GM12878 (cell line): Measurements from ENCODE around the gene JAKMIP1. TPM values are rescaled to one million over a fixed set of nuclear protein-coding genes. Genes with fewer than 3 reads are reported as not detected.

Experiments used
- ATAC-seq: fragments of 200-7000 bp; cut with Tn5 transposase; 3 replicates; pipeline ENCODE4 v1.9.1; 2020; ENCODE audit warnings: mild to moderate bottlenecking, moderate library complexity
- BruUV-seq: library from RNA; stranded (reverse); fragments of 400-500 nt; replicated peaks from 2 replicates; lab custom pipeline; 2021; lab: Mats Ljungman, UMichigan
- CTCF ChIA-PET: fragments of 300-600 bp; sonication (Branson Sonifier 250); formaldehyde crosslinking; extraction: SDS; loops from one replicate; lab custom pipeline; 2021; ENCODE audit warnings: inconsistent platforms; lab: Yijun Ruan, JAX
- POLR2A ChIA-PET: fragments of 350-600 bp; formaldehyde crosslinking; extraction: SDS; loops from one replicate; lab custom pipeline; 2021; ENCODE audit warnings: inconsistent platforms; lab: Charles Lee
- RAD21 ChIA-PET: fragments of 300-600 bp; sonication (Branson Sonifier 250); formaldehyde crosslinking; loops from one replicate; lab custom pipeline; 2023; ENCODE audit warnings: antibody characterized with exemption; ENCODE audit not compliant: unreplicated experiment; lab: Charles Lee
- SMC1A ChIA-PET: fragments of 300-600 bp; sonication (Branson Sonifier 250); formaldehyde crosslinking; loops from one replicate; lab custom pipeline; 2023; ENCODE audit not compliant: unreplicated experiment, uncharacterized antibody; lab: Charles Lee
- DNase-seq: peaks from one replicate; pipeline ENCODE4 v3.0.0-alpha.2; 2011; ENCODE audit warnings: low read depth, low spot score
- FAIRE-seq: peaks from 3 replicates; lab custom pipeline; 2011; peaks lifted over from hg19 to GRCh38; lab: Jason Lieb, UNC
- H2AFZ ChIP-seq: 2 replicates; pipeline ENCODE4 v1.6.0; 2011; ENCODE audit warnings: low read depth, low read length, control low read depth; ENCODE audit not compliant: control insufficient read depth
- H3K27ac ChIP-seq: 2 replicates; pipeline ENCODE4 v1.5.1; 2011; ENCODE audit warnings: control low read depth; ENCODE audit not compliant: control insufficient read depth, insufficient read depth
- H3K27me3 ChIP-seq, 2 experiments: replicated peaks in 1 of 2; 2 replicates each; pipeline versions ENCODE4 v1.6.0 to v1.6.1; 2011; ENCODE audit warnings: low read length in 1 of 2; ENCODE audit not compliant: control insufficient read depth in 2 of 2, insufficient read depth in 2 of 2
- H3K36me3 ChIP-seq, 2 experiments: 2 replicates each; pipeline ENCODE4 v1.5.1; 2011; ENCODE audit warnings: low read length in 1 of 2; ENCODE audit not compliant: control insufficient read depth in 2 of 2, insufficient read depth in 2 of 2
- H3K4me1 ChIP-seq: 2 replicates; pipeline ENCODE4 v1.6.1; 2011; ENCODE audit warnings: mild to moderate bottlenecking, low read length, moderate library complexity, mixed read lengths; ENCODE audit not compliant: control insufficient read depth, insufficient read depth
- H3K4me2 ChIP-seq: 2 replicates; pipeline ENCODE4 v1.6.0; 2011; ENCODE audit warnings: control low read depth; ENCODE audit not compliant: control insufficient read depth, insufficient read depth
- H3K4me3 ChIP-seq: fragments of 200-600 bp; sonication (generic); 2 replicates; pipeline ENCODE4 v1.5.1; 2016
- H3K79me2 ChIP-seq: 2 replicates; pipeline ENCODE4 v1.6.0; 2011; ENCODE audit warnings: low read length; ENCODE audit not compliant: control insufficient read depth, insufficient read depth
- H3K9ac ChIP-seq: 2 replicates; pipeline ENCODE4 v1.8.0; 2011; ENCODE audit warnings: low read length, control low read depth, mixed read lengths; ENCODE audit not compliant: control insufficient read depth, insufficient read depth
- H3K9me3 ChIP-seq: replicated peaks from 3 replicates; pipeline ENCODE4 v1.5.1; 2011; ENCODE audit warnings: mild to moderate bottlenecking, low read length; ENCODE audit not compliant: control insufficient read depth, insufficient read depth
- H4K20me1 ChIP-seq: 2 replicates; pipeline ENCODE4 v1.6.0; 2011; ENCODE audit not compliant: control insufficient read depth, insufficient read depth
- ASH2L ChIP-seq: fragments of 300-600, 200-600 bp; sonication (generic); IDR thresholded peaks from 2 replicates; pipeline ENCODE4 v1.6.1; 2017; ENCODE audit warnings: low read depth, mild to moderate bottlenecking, borderline replicate concordance
- BCL11A ChIP-seq: IDR thresholded peaks from 2 replicates; pipeline ENCODE4 v1.6.1; 2011; ENCODE audit warnings: low read depth, low read length
- ESRRA ChIP-seq: IDR thresholded peaks from 2 replicates; pipeline ENCODE4 v1.6.1; 2012; ENCODE audit warnings: mild to moderate bottlenecking, low read length, improper control_type of control experiment
- IKZF1 ChIP-seq: fragments of 450-650 bp; conservative IDR thresholded peaks from 2 replicates; pipeline ENCODE4 v1.6.1; 2017; ENCODE audit warnings: antibody characterized with exemption, mild to moderate bottlenecking
- MEF2A ChIP-seq: IDR thresholded peaks from 2 replicates; pipeline ENCODE4 v1.6.1; 2011; ENCODE audit warnings: low read depth, mild to moderate bottlenecking, low read length, moderate library complexity; ENCODE audit not compliant: insufficient read depth
- POLR2AphosphoS5 ChIP-seq: IDR thresholded peaks from 2 replicates; pipeline ENCODE4 v1.6.1; 2011; ENCODE audit warnings: mild to moderate bottlenecking, low read length, inconsistent platforms
- RB1 ChIP-seq: fragments of 450-650 bp; formaldehyde crosslinking; IDR thresholded peaks from 2 replicates; pipeline ENCODE4 v1.6.1; 2017; ENCODE audit warnings: mild to moderate bottlenecking, borderline replicate concordance
- RBBP5 ChIP-seq: fragments of 200-600 bp; sonication (generic); conservative IDR thresholded peaks from 2 replicates; pipeline ENCODE4 v1.6.1; 2016
- SREBF1 ChIP-seq: IDR thresholded peaks from 2 replicates; pipeline ENCODE4 v1.6.1; 2012; ENCODE audit warnings: mild to moderate bottlenecking, low read length
- SUPT20H ChIP-seq: IDR thresholded peaks from 2 replicates; pipeline ENCODE4 v1.6.1; 2011; ENCODE audit warnings: low read depth, mild to moderate bottlenecking, low read length, moderate library complexity, borderline replicate concordance; ENCODE audit not compliant: control insufficient read depth
- TCF7 ChIP-seq: IDR thresholded peaks from 2 replicates; pipeline ENCODE4 v1.6.1; 2014; ENCODE audit warnings: antibody characterized with exemption, borderline replicate concordance
- WGBS: methylation state at CpG from one replicate; pipeline ENCODE4 v1.1.6; 2016; ENCODE audit warnings: low lambda C conversion rate; ENCODE audit not compliant: insufficient replicate concordance, insufficient coverage; ENCODE audit errors: missing lambda C conversion rate; 5-methylcytosine and 5-hydroxymethylcytosine counted together
- in situ Hi-C: fragments of 300-500 bp; cut with MboI; formaldehyde crosslinking; loops from 9 replicates; pipeline ENCODE4 v1.14.3; 2018; ENCODE audit warnings: mixed read lengths
- intact Hi-C: fragments of 100-400 bp; cut with micrococcal nuclease; formaldehyde crosslinking; loops from one replicate; pipeline ENCODE4 v1.14.2; 2022; ENCODE audit not compliant: unreplicated experiment
- polyA plus RNA-seq, 11 experiments: library from polyadenylated mRNA; depleted of rRNA in 4 of 11; unstranded in 6 of 11; stranded (reverse) in 5 of 11; fragments of >200 nt; fragmentation: Nextera tagmentation in 4 of 11; fragmentation: Illumina TruSeq in 1 of 11; extraction: Ambion mirVana in 4 of 11; extraction: Trizol in 1 of 11; gene quantifications; 1 replicate in 1 of 11; 2 replicates in 10 of 11; pipeline versions ENCODE4 v1.2.1 to v1.2.3, GENCODE V29; 2011 to 2016; ENCODE audit warnings: inconsistent platforms in 2 of 11, missing spikeins in 2 of 11, low read depth in 1 of 11
- total RNA-seq, 4 experiments: library from RNA; depleted of rRNA in 3 of 4; stranded (reverse); fragments of >200 nt in 3 of 4; fragmentation: Illumina TruSeq in 1 of 4; extraction: Trizol in 1 of 4; gene quantifications; 2 replicates each; pipeline versions ENCODE4 v1.2.1 to v1.2.3, GENCODE V29; 2013 to 2021
- TF ChIP-seq, protein P1 (sequence below): IDR thresholded peaks from 2 replicates; pipeline ENCODE4 v1.6.1; 2011; ENCODE audit warnings: low read depth, mild to moderate bottlenecking, low read length, moderate library complexity, borderline replicate concordance; ENCODE audit errors: extremely low read depth
- TF ChIP-seq, protein P2 (sequence below): fragments of 450-650 bp; IDR thresholded peaks from 2 replicates; pipeline ENCODE4 v1.6.1; 2017; ENCODE audit warnings: mild to moderate bottlenecking, moderate library complexity
- TF ChIP-seq, protein P3 (sequence below): fragments of 450-650 bp; IDR thresholded peaks from 2 replicates; pipeline ENCODE4 v1.6.1; 2016; ENCODE audit warnings: mild to moderate bottlenecking

The JAKMIP1 gene
- total and polyA plus RNA-seq, 10 of the 15 experiments (the other 5 are each of a cell fraction or from before 2014, with no cell fraction given) = 0.52 to 16.7 (median 12.3) TPM

DNA sequence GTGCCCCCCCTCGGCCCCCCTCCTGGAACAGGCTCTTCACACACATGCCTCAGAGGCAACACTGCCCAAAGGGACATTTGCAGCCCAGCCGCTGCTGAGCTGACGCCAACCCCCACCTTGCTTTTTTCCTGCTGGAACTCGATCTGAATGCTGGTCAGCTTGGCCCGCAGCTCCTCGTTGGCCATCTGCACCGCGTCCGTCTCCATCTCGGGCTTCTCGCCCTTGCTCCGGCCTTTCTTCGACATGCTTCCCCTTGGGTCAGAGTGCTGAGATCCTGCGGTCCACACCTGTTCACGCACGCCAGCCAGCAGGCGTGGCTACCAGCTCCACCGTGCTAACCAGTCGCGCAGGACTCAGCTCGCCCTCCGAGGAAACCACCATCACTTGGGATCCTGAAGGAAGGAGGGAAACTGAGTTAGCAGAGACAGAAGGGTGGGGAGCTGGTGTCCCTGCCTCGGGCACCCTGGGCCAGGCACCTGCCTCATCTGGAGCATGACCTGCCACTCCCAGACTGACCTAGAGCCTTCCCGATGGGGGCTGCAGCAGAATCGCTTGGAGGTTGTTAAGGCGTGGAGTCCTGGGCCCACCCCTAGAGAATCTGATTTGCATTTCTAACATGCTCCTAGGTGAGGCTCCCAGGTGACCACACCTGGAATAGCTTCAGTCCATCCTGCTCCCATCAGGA, 87.6 kb downstream of the JAKMIP1 start:
- SMC1A ChIA-PET = no interaction called here
- Histone ChIP-seq H3K9me3 (no peaks in the 10 kb centered on the region), H2AFZ (no peak overlapping the region), H4K20me1 (no peaks in the 10 kb centered on the region), H3K4me3 (no peak overlapping the region), H3K27me3 (no peaks in the 10 kb centered on the region), H3K27ac (no peak overlapping the region), H3K4me2 (no peak overlapping the region), H3K36me3 (no peaks in the 10 kb centered on the region; a peak in 2 of 4 replicates), H3K9ac (no peak overlapping the region), H3K79me2 (no peaks in the 10 kb centered on the region), H3K4me1 (no peaks in the 10 kb centered on the region)
- POLR2A ChIA-PET = no interaction called here
- 85% methylated on average over 26 of the region's 26 CpGs for WGBS
- FAIRE-seq (no peak), ATAC-seq (no peak), DNase-seq (no peak)
- in situ Hi-C loops = no loop called here
- RAD21 ChIA-PET = no interaction called here
- no TSS peak for BruUV-seq
- intact Hi-C loops = no loop called here
- no peak for TF ChIP-seq TCF7
- TF ChIP-seq ASH2L = no peak
- TF ChIP-seq BCL11A = no peak
- no peak for TF ChIP-seq POLR2AphosphoS5
- TF ChIP-seq ESRRA = no peak
- TF ChIP-seq RB1 = no peak
- no peak for TF ChIP-seq SREBF1
- TF ChIP-seq SUPT20H = no peak
- no peak for TF ChIP-seq IKZF1
- TF ChIP-seq, protein P1, sequence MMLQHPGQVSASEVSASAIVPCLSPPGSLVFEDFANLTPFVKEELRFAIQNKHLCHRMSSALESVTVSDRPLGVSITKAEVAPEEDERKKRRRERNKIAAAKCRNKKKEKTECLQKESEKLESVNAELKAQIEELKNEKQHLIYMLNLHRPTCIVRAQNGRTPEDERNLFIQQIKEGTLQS = no peak
- no peak for TF ChIP-seq MEF2A
- TF ChIP-seq, protein P2, sequence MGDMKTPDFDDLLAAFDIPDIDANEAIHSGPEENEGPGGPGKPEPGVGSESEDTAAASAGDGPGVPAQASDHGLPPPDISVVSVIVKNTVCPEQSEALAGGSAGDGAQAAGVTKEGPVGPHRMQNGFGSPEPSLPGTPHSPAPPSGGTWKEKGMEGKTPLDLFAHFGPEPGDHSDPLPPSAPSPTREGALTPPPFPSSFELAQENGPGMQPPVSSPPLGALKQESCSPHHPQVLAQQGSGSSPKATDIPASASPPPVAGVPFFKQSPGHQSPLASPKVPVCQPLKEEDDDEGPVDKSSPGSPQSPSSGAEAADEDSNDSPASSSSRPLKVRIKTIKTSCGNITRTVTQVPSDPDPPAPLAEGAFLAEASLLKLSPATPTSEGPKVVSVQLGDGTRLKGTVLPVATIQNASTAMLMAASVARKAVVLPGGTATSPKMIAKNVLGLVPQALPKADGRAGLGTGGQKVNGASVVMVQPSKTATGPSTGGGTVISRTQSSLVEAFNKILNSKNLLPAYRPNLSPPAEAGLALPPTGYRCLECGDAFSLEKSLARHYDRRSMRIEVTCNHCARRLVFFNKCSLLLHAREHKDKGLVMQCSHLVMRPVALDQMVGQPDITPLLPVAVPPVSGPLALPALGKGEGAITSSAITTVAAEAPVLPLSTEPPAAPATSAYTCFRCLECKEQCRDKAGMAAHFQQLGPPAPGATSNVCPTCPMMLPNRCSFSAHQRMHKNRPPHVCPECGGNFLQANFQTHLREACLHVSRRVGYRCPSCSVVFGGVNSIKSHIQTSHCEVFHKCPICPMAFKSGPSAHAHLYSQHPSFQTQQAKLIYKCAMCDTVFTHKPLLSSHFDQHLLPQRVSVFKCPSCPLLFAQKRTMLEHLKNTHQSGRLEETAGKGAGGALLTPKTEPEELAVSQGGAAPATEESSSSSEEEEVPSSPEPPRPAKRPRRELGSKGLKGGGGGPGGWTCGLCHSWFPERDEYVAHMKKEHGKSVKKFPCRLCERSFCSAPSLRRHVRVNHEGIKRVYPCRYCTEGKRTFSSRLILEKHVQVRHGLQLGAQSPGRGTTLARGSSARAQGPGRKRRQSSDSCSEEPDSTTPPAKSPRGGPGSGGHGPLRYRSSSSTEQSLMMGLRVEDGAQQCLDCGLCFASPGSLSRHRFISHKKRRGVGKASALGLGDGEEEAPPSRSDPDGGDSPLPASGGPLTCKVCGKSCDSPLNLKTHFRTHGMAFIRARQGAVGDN = no peak
- no peak for TF ChIP-seq RBBP5
- TF ChIP-seq, protein P3, sequence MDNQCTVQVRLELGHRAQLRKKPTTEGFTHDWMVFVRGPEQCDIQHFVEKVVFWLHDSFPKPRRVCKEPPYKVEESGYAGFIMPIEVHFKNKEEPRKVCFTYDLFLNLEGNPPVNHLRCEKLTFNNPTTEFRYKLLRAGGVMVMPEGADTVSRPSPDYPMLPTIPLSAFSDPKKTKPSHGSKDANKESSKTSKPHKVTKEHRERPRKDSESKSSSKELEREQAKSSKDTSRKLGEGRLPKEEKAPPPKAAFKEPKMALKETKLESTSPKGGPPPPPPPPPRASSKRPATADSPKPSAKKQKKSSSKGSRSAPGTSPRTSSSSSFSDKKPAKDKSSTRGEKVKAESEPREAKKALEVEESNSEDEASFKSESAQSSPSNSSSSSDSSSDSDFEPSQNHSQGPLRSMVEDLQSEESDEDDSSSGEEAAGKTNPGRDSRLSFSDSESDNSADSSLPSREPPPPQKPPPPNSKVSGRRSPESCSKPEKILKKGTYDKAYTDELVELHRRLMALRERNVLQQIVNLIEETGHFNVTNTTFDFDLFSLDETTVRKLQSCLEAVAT = no peak
- CTCF ChIA-PET = interaction anchor here (1.0 kb wide), 1 partner anchor 137 kb away, joined by 3 read pairs; no protein-coding TSS in a partner anchor
